Occipital lobe (tissue), 2 donors: ENCODE data around the gene SMCR8. TPM values are rescaled to one million over a fixed set of nuclear protein-coding genes. Genes with fewer than 3 reads are reported as not detected.
"Not testable (repeated sequence)": the region's sequence is repeated elsewhere in the genome, so short reads cannot be mapped to it uniquely, and the experiment has no call there.

Experiments used
- DNase-seq: peaks from one replicate; lab custom pipeline; 2025; lab: John Stamatoyannopoulos, UW
- total RNA-seq: library from RNA; depleted of rRNA; stranded (reverse); fragments of >200 nt; gene quantifications from one replicate; pipeline ENCODE4 v1.2.3, GENCODE V29; 2014

The SMCR8 gene
- total RNA-seq, 1 donor from 2014 or later: 11.4 TPM

- DNase-seq: no peak
Measured at GRCh38 chr17:18356624-18357023, 41.5 kb downstream of the SMCR8 start.

GRCh38 chr17:18360518-18360917, 45.4 kb downstream of the SMCR8 start:
- no peak for DNase-seq

- DNase-seq: no peak
Measured at GRCh38 chr17:18361837-18362697, 47.0 kb downstream of the SMCR8 start.

GRCh38 chr17:18362698-18363100, 47.6 kb downstream of the SMCR8 start:
- peak; percentile 78 for DNase-seq

- DNase-seq: peak; percentile 95
Measured at GRCh38 chr17:18363101-18364049, 48.3 kb downstream of the SMCR8 start, which contains the start of gene SHMT1. SHMT1 (minus strand) TSS chr17:18363550; CDS start chr17:18355981, 7,569 bp downstream.

- no peak for DNase-seq
Measured at GRCh38 chr17:18364166-18364565, 49.1 kb downstream of the SMCR8 start.

- no peak for DNase-seq
Measured at GRCh38 chr17:18368946-18369345, 53.9 kb downstream of the SMCR8 start.

- DNase-seq: no peak
Measured at GRCh38 chr17:18370761-18371160, 55.7 kb downstream of the SMCR8 start.

GRCh38 chr17:18371455-18371854, 56.4 kb downstream of the SMCR8 start:
- no peak for DNase-seq

- not testable (repeated sequence) for DNase-seq
Measured at GRCh38 chr17:18373181-18373580, 58.1 kb downstream of the SMCR8 start.

GRCh38 chr17:18374216-18374615, 59.1 kb downstream of the SMCR8 start:
- no peak for DNase-seq

Other genes with a start within 250 kb of the SMCR8 start
- gene DRG2, start 227.3 kb upstream of the SMCR8 start, total RNA-seq: 14.3 TPM
- gene MYO15A, start 206.5 kb upstream of the SMCR8 start, total RNA-seq: 2.0 TPM
- gene ALKBH5, start 131.5 kb upstream of the SMCR8 start, total RNA-seq: 79.7 TPM
- 34.0 TPM for gene LLGL1, start 89.7 kb upstream of the SMCR8 start, total RNA-seq
- gene FLII, start 56.6 kb upstream of the SMCR8 start, total RNA-seq: 49.6 TPM
- 29.2 TPM for gene MIEF2, start 54.6 kb upstream of the SMCR8 start, total RNA-seq
- 38.7 TPM for gene TOP3A, start 299 bp upstream of the SMCR8 start, total RNA-seq
- 3.9 TPM for gene SHMT1, start 48.3 kb downstream of the SMCR8 start, total RNA-seq
- not detected for gene EVPLL, start 62.5 kb downstream of the SMCR8 start, total RNA-seq
- not detected for gene LGALS9C, start 161.5 kb downstream of the SMCR8 start, total RNA-seq